Activated T-helper 9 cell treated with anti-CD3 and anti-CD28 coated beads, Interleukin-2, amount 50 U/mL, for 16 hours (primary cell): ENCODE data around the gene CCBE1.

ENCODE experiments used
- DNase-seq: peaks from one replicate; pipeline ENCODE4 v3.0.0-alpha.2; 2020; ENCODE audit warnings: low read depth

CCBE1 gene

GRCh38 chr18:59393381-59393780 lies 303.8 kb downstream of the CCBE1 start:
- DNase-seq = no peak

- DNase-seq = no peak
These were observed 308.4 kb downstream of the CCBE1 start for GRCh38 chr18:59388817-59389216.

GRCh38 chr18:59387687-59388565 lies 309.3 kb downstream of the CCBE1 start:
- DNase-seq = no peak

GRCh38 chr18:59386909-59387686 lies 310.1 kb downstream of the CCBE1 start:
- no peak for DNase-seq

GRCh38 chr18:59385191-59385590 lies 312.0 kb downstream of the CCBE1 start:
- no peak for DNase-seq

- DNase-seq = no peak
These were observed 313.4 kb downstream of the CCBE1 start for GRCh38 chr18:59383851-59384250.

GRCh38 chr18:59382383-59382782 lies 314.8 kb downstream of the CCBE1 start:
- DNase-seq = no peak

- DNase-seq = no peak
These were observed 315.3 kb downstream of the CCBE1 start for GRCh38 chr18:59381949-59382348.
